NCI-H2227 (cell line): ENCODE measurements around the gene SERPINC1.
"Not testable (repeated sequence)": the region's sequence is repeated elsewhere in the genome, so short reads cannot be mapped to it uniquely, and the experiment has no call there.

Experiments used
- DNase-seq: peaks from one replicate; lab custom pipeline; 2025; ENCODE audit not compliant: unreplicated experiment; lab: John Stamatoyannopoulos, UW

Gene SERPINC1

DNA sequence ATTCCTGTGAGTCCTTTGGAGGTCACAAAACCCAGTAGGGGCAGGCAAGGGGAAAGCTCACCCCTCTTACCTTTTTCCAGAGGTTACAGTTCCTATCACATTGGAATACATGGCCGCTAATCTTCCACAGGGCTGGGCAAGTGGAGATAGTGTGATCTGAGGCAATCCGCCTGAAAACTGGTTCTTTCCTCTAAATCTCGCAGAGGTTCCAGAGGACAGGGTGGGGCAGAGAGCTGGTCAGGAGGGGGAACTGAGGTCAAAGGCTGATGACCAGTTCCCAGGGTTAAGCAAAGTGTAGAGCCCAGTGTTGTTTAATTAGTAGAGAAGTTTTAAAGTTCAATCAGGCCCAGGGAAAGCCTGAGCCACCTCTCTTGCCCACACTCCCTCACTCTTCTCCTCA, at the start of gene SERPINC1:
SERPINC1 (minus strand) TSS at position 179 of the 400 bp plus-strand sequence; CDS start at position 111, 68 bp downstream.
- DNase-seq: no peak

DNA sequence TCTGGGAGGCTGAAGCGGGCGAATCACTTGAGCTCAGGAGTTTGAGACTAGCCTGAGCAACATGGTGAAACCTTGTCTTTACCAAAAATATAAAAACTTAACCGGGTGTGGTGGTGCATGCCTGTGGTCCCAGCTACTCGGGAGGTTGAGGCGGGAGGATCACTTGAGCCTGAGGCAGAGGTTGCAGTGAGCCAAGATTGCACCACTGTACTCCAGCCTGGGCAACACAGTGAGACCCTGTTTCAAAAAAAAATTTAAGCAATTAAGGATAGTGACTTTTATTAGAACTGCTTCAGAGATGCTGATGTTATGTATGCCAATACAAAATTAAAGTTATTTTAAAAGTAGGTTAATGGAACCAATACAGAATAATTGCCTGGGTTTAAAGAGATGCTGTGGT, 48.8 kb upstream of the SERPINC1 start:
- DNase-seq: not testable (repeated sequence)

- DNase-seq: no peak
Measured at GRCh38 chr1:173963477-173963876, 46.4 kb upstream of the SERPINC1 start.

- DNase-seq: no peak
Measured at GRCh38 chr1:173960625-173961024, 43.5 kb upstream of the SERPINC1 start.

DNA sequence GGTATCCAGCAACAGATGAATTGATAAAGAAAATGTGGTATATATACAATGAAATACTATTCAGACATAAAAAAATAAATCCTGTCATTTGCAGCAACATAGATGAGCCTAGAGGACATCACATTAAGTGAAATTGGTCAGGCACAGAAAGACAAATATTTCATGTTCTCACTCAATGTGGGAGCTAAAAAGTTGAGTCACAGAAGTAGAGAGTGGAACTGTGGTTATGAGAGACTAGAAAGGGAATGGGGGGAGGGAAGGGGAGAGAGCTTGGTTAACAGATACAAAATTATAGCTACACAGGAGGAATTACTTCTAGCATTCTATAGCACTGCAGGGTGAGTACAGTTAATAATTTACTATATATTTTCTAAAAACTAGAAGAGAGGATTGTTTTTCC, 37.1 kb upstream of the SERPINC1 start:
- DNase-seq: no peak

GRCh38 chr1:173948594-173948993, 31.5 kb upstream of the SERPINC1 start:
- no peak for DNase-seq

- no peak for DNase-seq
Measured at GRCh38 chr1:173946380-173946921, 29.3 kb upstream of the SERPINC1 start.

GRCh38 chr1:173937062-173937461, 19.9 kb upstream of the SERPINC1 start:
- DNase-seq: no peak

DNA sequence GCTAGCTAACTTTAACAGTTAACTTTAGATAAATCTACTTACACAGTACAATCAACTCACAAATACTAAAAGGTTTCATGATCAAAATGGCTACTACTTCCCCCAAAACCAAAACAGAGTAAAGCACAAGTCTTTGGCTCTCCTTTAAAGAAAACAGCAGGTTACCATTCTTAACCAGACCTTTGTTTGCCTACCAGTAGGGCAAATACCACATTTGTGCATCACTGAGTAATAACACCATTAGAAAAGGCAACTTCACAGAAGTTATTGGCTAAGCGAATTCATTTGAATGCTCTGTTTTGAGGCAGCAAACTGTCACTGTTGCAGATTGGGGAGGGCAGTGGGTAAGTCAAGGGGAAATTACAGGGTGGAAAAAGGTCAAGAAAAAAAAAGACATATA, 17.3 kb upstream of the SERPINC1 start:
- DNase-seq: no peak

- not testable (repeated sequence) for DNase-seq
Measured at GRCh38 chr1:173930541-173930940, 13.4 kb upstream of the SERPINC1 start.

DNA sequence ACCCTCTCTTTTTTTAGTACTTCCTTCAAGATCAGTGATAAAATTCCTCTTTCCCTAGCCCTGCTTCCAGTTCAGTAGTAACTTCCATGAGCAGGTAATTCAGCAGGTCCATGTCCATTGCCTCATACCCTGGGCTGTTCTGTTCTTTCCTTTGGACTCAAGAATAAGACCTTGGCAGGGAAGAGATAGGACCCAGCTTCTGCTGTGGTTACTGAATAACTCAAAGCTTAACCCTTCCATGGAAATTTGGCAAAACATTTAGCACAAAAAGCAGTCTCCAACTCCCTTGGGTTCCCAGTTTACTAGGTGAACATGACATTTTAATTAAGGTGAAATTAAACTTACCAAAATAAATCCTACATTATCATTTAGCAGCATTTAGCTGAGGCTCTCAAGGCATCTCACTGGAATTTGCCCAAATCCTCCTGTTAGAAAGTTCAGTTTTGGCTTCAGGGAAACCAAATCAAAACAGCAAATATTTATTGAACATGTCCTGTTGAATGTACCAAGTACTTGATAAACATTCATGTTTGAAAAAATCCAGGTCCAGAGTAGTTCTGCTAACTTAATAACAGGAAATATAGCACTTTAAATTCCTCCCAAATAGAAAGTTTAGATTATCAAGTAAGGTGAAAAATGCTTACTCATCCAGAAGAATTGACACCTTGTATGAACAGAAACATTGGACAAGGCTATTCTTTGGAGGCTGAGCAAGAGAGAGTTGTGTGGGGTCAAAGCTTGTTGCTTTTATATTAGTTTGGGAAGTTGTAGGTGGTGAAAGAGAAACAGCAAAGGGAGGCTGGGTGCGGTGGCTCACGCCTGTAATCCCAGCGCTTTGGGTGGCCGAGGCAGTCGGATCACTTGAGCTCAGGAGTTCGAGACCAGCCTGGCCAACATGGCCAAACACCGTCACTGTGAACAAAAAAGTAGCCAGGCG, 8.4 kb upstream of the SERPINC1 start:
- no peak for DNase-seq

DNA sequence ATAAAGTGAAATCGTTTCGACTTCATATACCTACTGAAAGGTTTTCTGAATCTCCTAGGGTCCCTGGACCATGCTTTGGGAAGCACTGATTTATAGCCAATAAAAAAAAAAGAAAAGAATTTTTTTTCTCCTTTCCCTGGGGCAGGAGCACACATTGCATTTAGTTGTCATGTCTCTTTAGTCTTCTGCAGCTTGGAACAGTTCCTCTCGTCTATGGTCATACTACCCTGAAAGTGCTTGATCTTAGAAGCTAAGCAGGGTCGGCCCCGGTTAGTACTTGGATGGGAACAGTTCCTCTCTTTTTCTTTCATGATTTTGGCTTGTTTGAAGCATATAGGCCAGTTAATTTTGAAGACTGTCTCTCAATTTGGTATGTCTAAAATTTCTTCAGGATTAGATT, 3.7 kb upstream of the SERPINC1 start:
- DNase-seq: no peak

GRCh38 chr1:173917635-173918493, 737 bp upstream of the SERPINC1 start:
- DNase-seq: no peak

GRCh38 chr1:173916667-173917066, 460 bp downstream of the SERPINC1 start:
- DNase-seq: no peak

- DNase-seq: no peak
Measured at GRCh38 chr1:173915596-173915995, 1.5 kb downstream of the SERPINC1 start.

- no peak for DNase-seq
Measured at GRCh38 chr1:173914366-173914871, 2.7 kb downstream of the SERPINC1 start.

DNA sequence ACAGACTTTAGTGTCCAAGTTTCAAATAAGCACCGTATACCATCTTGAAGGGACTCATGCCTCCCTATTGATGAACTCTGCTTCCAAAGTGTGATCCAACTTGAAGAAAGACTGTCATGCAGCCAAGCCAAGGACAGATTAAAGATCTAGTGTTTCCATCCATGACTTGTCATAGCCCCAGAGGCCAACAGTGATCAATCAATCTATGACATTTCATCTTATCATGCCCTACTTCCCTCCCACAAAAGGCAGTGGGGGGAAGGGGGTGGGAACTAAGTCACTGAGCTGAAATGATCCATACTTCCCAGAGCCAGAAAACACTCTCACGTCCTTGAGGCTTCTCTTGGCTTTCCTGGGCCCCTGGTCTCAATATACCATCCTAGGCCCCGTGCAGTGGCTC, 4.0 kb downstream of the SERPINC1 start:
- DNase-seq: no peak

- DNase-seq: no peak
Measured at GRCh38 chr1:173903827-173904531, 13.1 kb downstream of the SERPINC1 start.

DNA sequence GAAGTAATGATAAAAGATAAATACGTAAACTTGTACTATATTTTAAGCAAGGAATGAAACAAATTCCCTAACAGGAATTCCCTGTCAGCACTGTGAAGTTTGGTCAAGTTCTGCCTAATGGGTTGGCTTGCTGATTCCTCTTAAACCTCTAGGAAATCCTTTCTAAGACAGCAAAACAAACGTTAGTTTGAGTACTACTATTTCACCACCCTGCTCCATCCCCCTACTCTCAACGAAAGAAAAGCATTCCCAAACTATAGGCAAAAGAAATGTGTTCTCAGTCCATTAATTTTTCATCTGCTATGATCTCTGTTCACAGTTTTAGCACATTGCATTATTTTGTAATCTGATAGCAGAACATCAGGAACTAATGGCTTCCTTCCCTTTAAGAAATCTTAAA, 16.1 kb downstream of the SERPINC1 start:
- no peak for DNase-seq

- DNase-seq: no peak
Measured at GRCh38 chr1:173900427-173900826, 16.7 kb downstream of the SERPINC1 start.

- DNase-seq: no peak
Measured at GRCh38 chr1:173894189-173894588, 22.9 kb downstream of the SERPINC1 start.
